ENCODE results near the gene RANBP10.
"Not testable (repeated sequence)": the region's sequence is repeated elsewhere in the genome, so short reads cannot be mapped to it uniquely, and the experiment has no call there.

The RANBP10 gene

GRCh38 chr16:67760206-67760955 is 46.0 kb downstream of the RANBP10 start:
- in situ Hi-C loops (cut with HindIII; ENCODE audit: low pct_ligation_motif_present, low pct_unique_long_range_greater_than_20kb, low sequenced_read_pairs), result no loop called here
- DNase-seq, result no peak

- no peak for DNase-seq
- in situ Hi-C loops (cut with HindIII; ENCODE audit: low pct_ligation_motif_present, low pct_unique_long_range_greater_than_20kb, low sequenced_read_pairs), result no loop called here
These were observed 47.4 kb downstream of the RANBP10 start for GRCh38 chr16:67758966-67759365.

- in situ Hi-C loops (cut with HindIII; ENCODE audit: low pct_ligation_motif_present, low pct_unique_long_range_greater_than_20kb, low sequenced_read_pairs), result no loop called here
- no peak for DNase-seq
These were observed 48.4 kb downstream of the RANBP10 start for GRCh38 chr16:67758006-67758405.

GRCh38 chr16:67752641-67753040 is 53.7 kb downstream of the RANBP10 start:
- in situ Hi-C loops (cut with HindIII; ENCODE audit: low pct_ligation_motif_present, low pct_unique_long_range_greater_than_20kb, low sequenced_read_pairs), result no loop called here

GRCh38 chr16:67751331-67751730 is 55.0 kb downstream of the RANBP10 start:
- DNase-seq; in situ Hi-C loops (cut with HindIII; ENCODE audit: low pct_ligation_motif_present, low pct_unique_long_range_greater_than_20kb, low sequenced_read_pairs): not testable (repeated sequence)

More at GRCh38 chr16:67752641-67753040, 53.7 kb downstream of the RANBP10 start:
- no peak for DNase-seq

- DNase-seq, result no peak
- in situ Hi-C loops (cut with HindIII; ENCODE audit: low pct_ligation_motif_present, low pct_unique_long_range_greater_than_20kb, low sequenced_read_pairs), result no loop called here
These were observed 55.9 kb downstream of the RANBP10 start for GRCh38 chr16:67750466-67750865.

- DNase-seq, result no peak
- in situ Hi-C loops (cut with HindIII; ENCODE audit: low pct_ligation_motif_present, low pct_unique_long_range_greater_than_20kb, low sequenced_read_pairs), result no loop called here
These were observed 56.8 kb downstream of the RANBP10 start for GRCh38 chr16:67749436-67750078.

GRCh38 chr16:67748834-67749233 is 57.5 kb downstream of the RANBP10 start:
- no peak for DNase-seq

GRCh38 chr16:67746846-67747245 is 59.5 kb downstream of the RANBP10 start:
- in situ Hi-C loops (cut with HindIII; ENCODE audit: low pct_ligation_motif_present, low pct_unique_long_range_greater_than_20kb, low sequenced_read_pairs), result no loop called here
- DNase-seq, result no peak

More at GRCh38 chr16:67748834-67749233, 57.5 kb downstream of the RANBP10 start:
- in situ Hi-C loops (cut with HindIII; ENCODE audit: low pct_ligation_motif_present, low pct_unique_long_range_greater_than_20kb, low sequenced_read_pairs), result no loop called here

- in situ Hi-C loops (cut with HindIII; ENCODE audit: low pct_ligation_motif_present, low pct_unique_long_range_greater_than_20kb, low sequenced_read_pairs), result no loop called here
These were observed 65.2 kb downstream of the RANBP10 start for GRCh38 chr16:67741118-67741517.

GRCh38 chr16:67740391-67740790 is 66.0 kb downstream of the RANBP10 start:
- no peak for DNase-seq

More at GRCh38 chr16:67741118-67741517, 65.2 kb downstream of the RANBP10 start:
- DNase-seq, result no peak

GRCh38 chr16:67736858-67737257 is 69.5 kb downstream of the RANBP10 start:
- in situ Hi-C loops (cut with HindIII; ENCODE audit: low pct_ligation_motif_present, low pct_unique_long_range_greater_than_20kb, low sequenced_read_pairs), result no loop called here
- no peak for DNase-seq

More at GRCh38 chr16:67740391-67740790, 66.0 kb downstream of the RANBP10 start:
- in situ Hi-C loops (cut with HindIII; ENCODE audit: low pct_ligation_motif_present, low pct_unique_long_range_greater_than_20kb, low sequenced_read_pairs), result no loop called here

GRCh38 chr16:67734731-67735201 is 71.6 kb downstream of the RANBP10 start:
- no peak for DNase-seq
- in situ Hi-C loops (cut with HindIII; ENCODE audit: low pct_ligation_motif_present, low pct_unique_long_range_greater_than_20kb, low sequenced_read_pairs), result no loop called here

GRCh38 chr16:67733734-67734470 is 72.5 kb downstream of the RANBP10 start:
- in situ Hi-C loops (cut with HindIII; ENCODE audit: low pct_ligation_motif_present, low pct_unique_long_range_greater_than_20kb, low sequenced_read_pairs), result no loop called here
- no peak for DNase-seq

GRCh38 chr16:67731753-67732095 is 74.6 kb downstream of the RANBP10 start:
- in situ Hi-C loops (cut with HindIII; ENCODE audit: low pct_ligation_motif_present, low pct_unique_long_range_greater_than_20kb, low sequenced_read_pairs), result no loop called here
- DNase-seq, result no peak

- DNase-seq, result no peak
- in situ Hi-C loops (cut with HindIII; ENCODE audit: low pct_ligation_motif_present, low pct_unique_long_range_greater_than_20kb, low sequenced_read_pairs), result no loop called here
These were observed 75.1 kb downstream of the RANBP10 start for GRCh38 chr16:67731071-67731752.

- DNase-seq, result no peak
- in situ Hi-C loops (cut with HindIII; ENCODE audit: low pct_ligation_motif_present, low pct_unique_long_range_greater_than_20kb, low sequenced_read_pairs), result no loop called here
These were observed 76.0 kb downstream of the RANBP10 start for GRCh38 chr16:67730326-67730725.

- no peak for DNase-seq
- in situ Hi-C loops (cut with HindIII; ENCODE audit: low pct_ligation_motif_present, low pct_unique_long_range_greater_than_20kb, low sequenced_read_pairs), result no loop called here
These were observed 76.6 kb downstream of the RANBP10 start for GRCh38 chr16:67729636-67730248.
